HG03064 (cell line): ENCODE data around the gene RUNX1.

Source experiments
- ATAC-seq: cut with Tn5 transposase; IDR thresholded peaks from one replicate; pipeline ENCODE4 v1.9.1; 2021; ENCODE audit warnings: low read depth; ENCODE audit not compliant: unreplicated experiment

Gene RUNX1

GRCh38 chr21:35048706-35049617 lies at the start of gene RUNX1:
RUNX1 (minus strand) TSS chr21:35049302.
- peak; percentile 49 for ATAC-seq

- ATAC-seq: no peak
These were observed 48.4 kb upstream of the RUNX1 start for GRCh38 chr21:35097525-35097924.

- ATAC-seq: no peak
These were observed 47.9 kb upstream of the RUNX1 start for GRCh38 chr21:35096959-35097358.

GRCh38 chr21:35095859-35096291 lies 46.8 kb upstream of the RUNX1 start:
- no peak for ATAC-seq

- ATAC-seq: no peak
These were observed 44.4 kb upstream of the RUNX1 start for GRCh38 chr21:35093514-35093913.

- no peak for ATAC-seq
These were observed 42.4 kb upstream of the RUNX1 start for GRCh38 chr21:35091496-35091895.

DNA sequence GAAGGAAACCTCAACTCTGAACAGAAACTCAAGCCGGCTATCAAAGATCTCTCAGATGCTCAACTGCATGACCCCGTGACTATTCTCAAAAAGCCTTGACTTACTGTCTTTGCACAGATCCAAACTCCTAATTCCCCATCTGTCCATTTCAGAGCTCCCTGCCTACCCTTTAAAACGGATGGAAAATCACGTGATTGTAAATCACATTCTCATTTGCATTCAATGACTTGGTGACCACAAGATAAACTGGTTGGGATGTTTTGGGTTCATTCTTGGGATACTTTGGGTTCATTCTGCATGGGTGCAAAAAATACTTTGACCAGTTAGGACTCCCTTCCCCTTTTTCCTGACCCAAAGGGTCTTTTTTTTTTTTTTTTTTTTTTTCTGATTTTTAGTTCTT lies 41.3 kb upstream of the RUNX1 start:
- ATAC-seq: no peak

DNA sequence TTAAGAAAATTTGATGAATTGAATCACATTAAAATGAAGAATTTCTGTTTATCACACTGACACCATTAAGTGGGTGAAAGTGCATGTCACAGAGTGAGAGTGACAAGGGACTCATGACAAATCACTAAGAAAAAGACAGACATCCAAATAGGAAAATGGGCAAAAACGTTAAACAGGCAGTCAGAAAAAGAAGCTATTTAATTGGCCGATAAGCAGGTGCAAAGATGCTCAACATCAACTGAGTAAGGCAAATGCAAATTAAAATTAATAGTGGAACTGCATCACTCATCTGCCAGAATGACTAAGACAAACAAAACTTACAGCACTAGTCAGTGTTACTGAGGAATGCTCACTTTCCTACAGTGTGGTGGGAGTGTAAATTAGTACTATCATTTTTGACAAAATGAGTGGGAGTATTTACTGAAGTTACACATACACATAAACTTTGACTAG lies 39.2 kb upstream of the RUNX1 start:
- no peak for ATAC-seq

GRCh38 chr21:35086357-35086756 lies 37.3 kb upstream of the RUNX1 start:
- ATAC-seq: no peak

- ATAC-seq: no peak
These were observed 35.8 kb upstream of the RUNX1 start for GRCh38 chr21:35084869-35085268.

DNA sequence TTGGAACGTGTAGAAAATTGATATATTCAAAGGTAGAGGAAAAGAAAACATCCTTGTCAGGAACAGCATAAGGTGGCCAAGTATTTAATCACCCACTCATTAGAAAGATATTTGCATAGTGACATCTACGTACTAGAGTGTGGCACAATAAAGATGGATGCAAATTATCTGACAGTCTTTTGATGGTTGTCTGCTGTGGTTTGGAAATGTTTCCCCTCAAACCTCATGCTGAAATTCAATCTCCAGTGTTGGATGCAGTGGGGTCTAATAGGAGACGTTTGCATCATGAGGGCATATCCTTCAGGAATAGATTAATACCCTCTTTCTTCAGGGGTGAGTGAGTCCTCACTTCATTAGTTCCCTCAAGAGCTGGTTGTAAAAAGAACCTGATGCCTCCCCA lies 34.1 kb upstream of the RUNX1 start:
- no peak for ATAC-seq

GRCh38 chr21:35081861-35082260 lies 32.8 kb upstream of the RUNX1 start:
- ATAC-seq: no peak

- ATAC-seq: no peak
These were observed 30.1 kb upstream of the RUNX1 start for GRCh38 chr21:35079181-35079580.

DNA sequence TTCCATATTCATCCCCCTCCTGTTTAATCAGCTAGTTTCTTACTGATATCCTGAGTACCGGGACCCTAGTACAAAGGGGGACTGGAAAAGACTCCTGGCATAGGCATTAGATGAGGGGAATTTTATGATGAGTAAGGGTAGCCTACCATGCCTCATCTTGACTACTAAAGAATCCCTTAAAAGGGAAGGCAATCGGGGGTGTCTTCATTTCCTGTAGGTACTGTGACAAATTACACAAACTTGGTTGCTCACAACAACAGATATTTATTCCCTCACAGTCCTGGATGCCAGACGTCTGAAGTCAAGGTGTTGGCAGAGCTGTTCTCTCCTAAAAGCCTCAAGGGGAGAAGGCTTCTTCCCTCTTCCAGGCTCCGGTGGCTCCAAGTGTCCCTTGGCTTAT lies 28.9 kb upstream of the RUNX1 start:
- no peak for ATAC-seq

DNA sequence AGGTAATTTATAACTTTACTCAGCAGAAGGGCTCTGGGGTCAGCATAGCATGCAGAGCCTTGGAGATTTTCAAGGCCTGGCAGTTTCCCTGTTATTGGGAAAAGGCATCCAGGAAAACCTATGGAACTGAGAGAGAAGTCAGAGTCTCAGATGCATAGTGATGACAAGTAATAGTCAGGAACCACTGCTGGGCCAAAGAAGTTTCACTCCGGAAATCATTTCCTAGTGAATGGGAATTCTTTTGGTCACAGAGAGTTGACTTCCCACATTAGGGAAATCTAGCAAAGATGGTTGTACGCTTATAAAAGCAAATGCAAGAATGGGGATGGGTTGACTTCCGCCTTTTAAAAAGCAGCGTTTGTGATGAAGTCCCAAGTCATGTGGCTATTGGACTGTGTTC lies 28.4 kb upstream of the RUNX1 start:
- ATAC-seq: no peak

DNA sequence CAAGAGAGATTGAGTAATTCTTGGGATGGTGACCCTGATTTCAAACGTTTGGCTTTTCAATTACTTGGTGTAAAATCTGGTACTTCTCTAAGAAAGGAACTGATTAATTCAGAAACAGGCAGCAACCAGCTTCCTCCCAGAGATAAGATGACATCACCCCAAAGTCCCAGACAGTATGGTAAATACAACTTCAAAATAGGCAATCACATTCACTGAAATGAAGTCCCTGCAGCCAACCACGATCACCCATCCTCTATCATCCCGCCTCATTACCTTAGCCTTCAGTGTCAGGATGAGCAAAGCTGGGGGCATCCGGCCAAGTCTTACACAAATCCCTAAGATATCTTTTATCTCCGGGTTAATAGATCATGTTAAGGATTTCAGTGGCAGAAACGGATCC lies 26.4 kb upstream of the RUNX1 start:
- no peak for ATAC-seq

- no peak for ATAC-seq
These were observed 23.9 kb upstream of the RUNX1 start for GRCh38 chr21:35072960-35073359.

DNA sequence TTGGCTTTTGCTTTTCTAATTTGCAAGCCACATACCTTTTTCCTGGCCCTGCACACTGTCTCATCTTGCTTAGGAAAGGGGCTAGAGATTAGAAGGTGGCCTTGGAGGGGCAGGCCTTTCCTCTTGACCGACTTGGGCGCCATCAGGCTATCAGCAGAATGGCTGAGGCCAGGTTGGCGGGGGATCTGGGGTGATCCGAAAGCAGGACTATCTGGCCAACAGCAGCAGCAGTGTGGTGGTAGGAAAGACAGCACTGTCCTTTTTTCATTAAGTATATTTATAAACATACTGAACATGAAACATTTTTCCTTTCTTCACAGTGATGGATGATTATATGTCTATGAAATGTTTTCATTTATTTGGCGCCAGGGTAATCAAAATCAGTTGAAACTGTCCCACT lies 23.5 kb upstream of the RUNX1 start:
- no peak for ATAC-seq

GRCh38 chr21:35071347-35071746 lies 22.2 kb upstream of the RUNX1 start:
- ATAC-seq: no peak

DNA sequence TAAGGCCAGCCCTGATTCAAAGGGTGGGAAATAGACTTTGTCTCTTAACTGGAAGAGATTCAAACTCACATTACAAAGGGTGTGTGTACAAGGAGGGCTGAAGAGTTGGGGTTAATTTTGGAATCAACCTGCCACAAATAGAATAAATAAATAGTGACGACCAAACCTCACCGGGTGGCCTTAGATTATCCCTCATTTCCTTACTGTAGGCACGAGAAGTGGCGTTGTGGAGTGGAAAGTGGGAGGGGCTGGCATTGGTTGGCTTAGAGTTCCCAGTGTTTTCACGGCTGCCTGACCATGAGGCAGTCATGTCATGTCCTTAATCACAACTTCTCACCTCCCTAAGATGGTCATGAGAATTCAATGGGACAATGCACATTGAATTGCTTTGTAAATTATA lies 21.3 kb upstream of the RUNX1 start:
- no peak for ATAC-seq

GRCh38 chr21:35066824-35067223 lies 17.7 kb upstream of the RUNX1 start:
- no peak for ATAC-seq

GRCh38 chr21:35063428-35064172 lies 14.5 kb upstream of the RUNX1 start:
- no peak for ATAC-seq
